ENCODE measurements around the gene EXOC6B.
"Not testable (repeated sequence)": the region's sequence is repeated elsewhere in the genome, so short reads cannot be mapped to it uniquely, and the experiment has no call there.

The EXOC6B gene

DNA sequence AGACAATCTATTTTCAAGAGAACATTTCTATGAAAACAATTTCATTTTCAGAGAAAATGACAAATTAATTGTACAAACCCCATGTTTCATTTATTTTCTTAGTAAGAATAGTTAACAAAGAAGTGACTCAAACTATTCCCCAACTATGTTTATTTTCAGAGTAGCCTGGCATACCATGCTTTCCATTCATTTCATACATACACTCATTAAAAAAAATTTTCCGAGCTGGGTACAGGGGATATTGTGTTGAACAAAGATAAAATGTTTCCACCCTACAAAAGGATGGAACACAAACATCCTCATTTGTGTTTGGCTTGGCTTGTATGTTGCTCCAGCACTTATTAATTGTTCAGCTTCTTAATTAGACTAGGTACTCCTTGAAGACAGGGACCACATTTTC is 331.4 kb downstream of the EXOC6B start:
- TF ChIP-seq, protein P1, sequence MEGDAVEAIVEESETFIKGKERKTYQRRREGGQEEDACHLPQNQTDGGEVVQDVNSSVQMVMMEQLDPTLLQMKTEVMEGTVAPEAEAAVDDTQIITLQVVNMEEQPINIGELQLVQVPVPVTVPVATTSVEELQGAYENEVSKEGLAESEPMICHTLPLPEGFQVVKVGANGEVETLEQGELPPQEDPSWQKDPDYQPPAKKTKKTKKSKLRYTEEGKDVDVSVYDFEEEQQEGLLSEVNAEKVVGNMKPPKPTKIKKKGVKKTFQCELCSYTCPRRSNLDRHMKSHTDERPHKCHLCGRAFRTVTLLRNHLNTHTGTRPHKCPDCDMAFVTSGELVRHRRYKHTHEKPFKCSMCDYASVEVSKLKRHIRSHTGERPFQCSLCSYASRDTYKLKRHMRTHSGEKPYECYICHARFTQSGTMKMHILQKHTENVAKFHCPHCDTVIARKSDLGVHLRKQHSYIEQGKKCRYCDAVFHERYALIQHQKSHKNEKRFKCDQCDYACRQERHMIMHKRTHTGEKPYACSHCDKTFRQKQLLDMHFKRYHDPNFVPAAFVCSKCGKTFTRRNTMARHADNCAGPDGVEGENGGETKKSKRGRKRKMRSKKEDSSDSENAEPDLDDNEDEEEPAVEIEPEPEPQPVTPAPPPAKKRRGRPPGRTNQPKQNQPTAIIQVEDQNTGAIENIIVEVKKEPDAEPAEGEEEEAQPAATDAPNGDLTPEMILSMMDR (conservative IDR thresholded peaks at IDR 0.05): no peak

DNA sequence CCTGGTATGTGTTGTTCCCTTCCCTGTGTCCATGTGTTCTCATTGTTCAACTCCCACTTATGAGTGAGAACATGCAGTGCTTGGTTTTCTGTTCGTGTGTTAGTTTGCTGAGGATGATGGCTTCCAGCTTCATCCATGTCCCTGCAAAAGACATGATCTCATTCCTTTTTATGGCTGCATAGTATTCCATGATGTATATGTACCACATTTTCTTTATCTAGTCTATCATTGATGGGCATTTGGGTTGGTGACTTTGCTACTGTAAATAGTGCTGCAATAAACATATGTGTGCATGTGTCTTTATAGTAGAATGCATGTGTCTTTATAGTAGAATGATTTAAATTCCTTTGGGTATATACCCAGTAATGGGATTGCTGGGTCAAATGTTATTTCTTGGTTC is 341.2 kb downstream of the EXOC6B start:
- H3K27ac ChIP-seq: not testable (repeated sequence)

More for the DNA sequence above, 331.4 kb downstream of the EXOC6B start:
- H3K27ac ChIP-seq: no peak overlapping the region

- no peak overlapping the region for H3K27ac ChIP-seq
- TF ChIP-seq, protein P1 (conservative IDR thresholded peaks at IDR 0.05): no peak
Measured at GRCh38 chr2:72483346-72483745, 342.5 kb downstream of the EXOC6B start.

- TF ChIP-seq, protein P1 (conservative IDR thresholded peaks at IDR 0.05): no peak
- H3K27ac ChIP-seq: no peak overlapping the region
Measured at GRCh38 chr2:72475246-72475645, 350.6 kb downstream of the EXOC6B start.

DNA sequence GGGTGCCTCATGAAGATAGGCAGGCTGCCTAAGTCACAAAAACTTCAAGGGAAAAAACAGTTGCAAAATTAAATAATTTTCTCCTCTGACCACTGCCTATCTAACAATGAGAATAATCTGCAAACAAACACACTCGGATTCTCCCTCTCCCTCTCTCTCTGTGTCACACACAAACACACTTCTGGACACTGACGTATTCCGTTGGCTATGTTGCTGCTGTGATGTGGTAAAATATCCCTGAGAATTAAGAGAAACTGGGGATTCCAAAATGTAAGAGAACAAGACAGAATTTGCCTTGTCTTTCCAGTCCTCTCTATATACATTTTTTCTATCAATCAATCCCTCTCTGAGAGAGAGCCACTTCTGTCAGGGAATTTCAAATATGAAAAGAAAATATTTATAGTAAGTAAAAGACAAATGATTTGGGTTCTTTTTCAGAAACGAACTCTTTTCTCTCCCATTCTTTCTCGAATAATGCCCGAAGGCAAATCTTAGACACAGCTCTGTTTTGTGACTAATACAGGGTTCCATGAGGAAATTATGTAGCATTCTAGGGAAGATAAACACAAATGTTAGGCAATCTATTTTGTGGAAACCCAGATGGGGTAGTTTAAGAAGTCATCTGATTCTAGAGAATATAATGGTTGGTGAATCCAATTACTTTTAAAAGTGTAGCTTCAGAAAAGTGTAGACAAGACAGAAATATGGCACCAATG is 367.9 kb downstream of the EXOC6B start:
- no peak overlapping the region for H3K27ac ChIP-seq
- TF ChIP-seq, protein P1 (conservative IDR thresholded peaks at IDR 0.05): no peak

- TF ChIP-seq, protein P1 (conservative IDR thresholded peaks at IDR 0.05): no peak
- no peak overlapping the region for H3K27ac ChIP-seq
Measured at GRCh38 chr2:72454189-72454588, 371.6 kb downstream of the EXOC6B start.

DNA sequence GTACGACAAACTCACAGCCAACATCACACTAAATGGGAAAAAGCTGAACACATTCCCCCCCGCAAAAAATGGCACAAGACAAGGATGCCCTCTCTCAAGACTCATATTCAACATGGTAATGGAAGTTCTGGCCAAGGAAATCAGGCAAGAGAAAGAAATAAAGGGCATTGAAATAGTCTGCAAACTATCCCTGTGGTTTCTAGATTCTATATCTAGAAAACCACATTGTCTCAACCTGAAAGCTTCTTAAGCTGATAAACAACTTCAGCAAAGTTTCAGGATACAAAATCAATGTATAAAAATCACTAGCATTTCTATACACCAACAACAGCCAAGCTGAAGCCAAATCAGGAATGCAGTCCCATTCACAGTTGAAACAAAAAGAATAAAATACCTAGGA is 383.6 kb downstream of the EXOC6B start:
- TF ChIP-seq, protein P1 (conservative IDR thresholded peaks at IDR 0.05): no peak
- H3K27ac ChIP-seq: no peak overlapping the region

DNA sequence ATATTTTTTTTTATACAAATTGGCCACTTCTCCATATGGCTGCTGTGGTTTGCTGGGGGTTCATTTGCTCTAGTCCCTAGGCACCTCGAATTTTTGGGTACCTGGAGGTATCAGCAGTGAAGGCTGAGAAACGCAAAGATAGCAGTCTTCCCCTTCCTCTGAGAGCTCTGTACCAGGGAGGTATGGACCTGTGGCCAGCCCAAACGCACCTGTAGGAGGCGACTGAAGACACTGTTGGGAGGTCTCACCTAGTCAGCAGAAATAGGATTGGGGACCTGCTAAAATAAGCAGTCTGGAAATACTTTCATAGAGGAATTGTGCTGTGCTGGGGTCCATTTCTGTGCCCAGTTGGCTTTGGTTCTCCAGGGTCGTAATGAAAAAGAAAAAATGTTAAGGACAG is 385.9 kb downstream of the EXOC6B start:
- TF ChIP-seq, protein P1 (conservative IDR thresholded peaks at IDR 0.05): no peak
- no peak overlapping the region for H3K27ac ChIP-seq

Measured in VCaP (cell line).